Astrocyte (in vitro differentiated cells and primary cell): Measurements from ENCODE around the gene INTS2.
"Not testable (repeated sequence)": the region's sequence is repeated elsewhere in the genome, so short reads cannot be mapped to it uniquely, and the experiment has no call there.

Experiments
- CTCF ChIP-seq: IDR thresholded peaks from 2 replicates; pipeline ENCODE4 v1.5.1; 2011; ENCODE audit warnings: low read depth, mild to moderate bottlenecking, inconsistent platforms, low read length, moderate library complexity; ENCODE audit not compliant: insufficient read depth
- EZH2 ChIP-seq: IDR thresholded peaks from 2 replicates; pipeline ENCODE4 v1.6.1; 2012; ENCODE audit warnings: mild to moderate bottlenecking, low read length, inconsistent platforms; ENCODE audit not compliant: insufficient read depth

GRCh38 chr17:61860397-61860796 lies 67.4 kb downstream of the INTS2 start:
- TF ChIP-seq CTCF, EZH2: not testable (repeated sequence)
